ENCODE results near the gene CEP85. TPM values are rescaled to one million over a fixed set of nuclear protein-coding genes. Genes with fewer than 3 reads are reported as not detected.

Gene CEP85
- polyA plus RNA-seq, 4 donors, result 12.8 to 20.4 (median 17.5) TPM

GRCh38 chr1:26275580-26276431 is 41.8 kb downstream of the CEP85 start:
- DNase-seq (ENCODE audit: low read depth in 4 of 4, low spot score in 3 of 4), result peak in 3 of 4 donors; percentile 47 to 59 (median 48)

GRCh38 chr1:26276432-26276838 is 42.4 kb downstream of the CEP85 start:
- DNase-seq (ENCODE audit: low read depth in 4 of 4, low spot score in 3 of 4), result no peak

- no peak for DNase-seq (ENCODE audit: low read depth in 4 of 4, low spot score in 3 of 4)
Measured at GRCh38 chr1:26277261-26277661, 43.3 kb downstream of the CEP85 start.

DNA sequence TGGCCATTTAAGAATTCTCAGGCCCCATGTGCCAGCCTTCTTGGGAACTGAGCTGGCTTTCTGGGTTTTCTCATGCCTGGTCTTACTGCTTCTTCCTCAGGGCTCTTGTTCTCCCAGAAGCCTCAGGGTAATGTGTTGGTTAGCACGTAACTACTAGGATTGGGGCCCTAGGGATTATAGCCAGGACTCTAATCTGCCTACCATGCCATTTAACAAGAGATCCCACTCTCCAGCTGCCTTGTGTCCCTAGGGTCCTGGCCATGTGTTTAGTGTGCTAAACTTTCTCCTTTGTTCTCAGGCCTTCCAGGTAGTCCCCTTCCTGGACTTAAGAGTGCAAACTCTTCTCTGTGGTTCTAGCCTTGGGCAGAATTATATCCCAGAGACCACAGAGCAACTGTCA is 43.7 kb downstream of the CEP85 start:
- DNase-seq (ENCODE audit: low read depth in 4 of 4, low spot score in 3 of 4), result no peak

DNA sequence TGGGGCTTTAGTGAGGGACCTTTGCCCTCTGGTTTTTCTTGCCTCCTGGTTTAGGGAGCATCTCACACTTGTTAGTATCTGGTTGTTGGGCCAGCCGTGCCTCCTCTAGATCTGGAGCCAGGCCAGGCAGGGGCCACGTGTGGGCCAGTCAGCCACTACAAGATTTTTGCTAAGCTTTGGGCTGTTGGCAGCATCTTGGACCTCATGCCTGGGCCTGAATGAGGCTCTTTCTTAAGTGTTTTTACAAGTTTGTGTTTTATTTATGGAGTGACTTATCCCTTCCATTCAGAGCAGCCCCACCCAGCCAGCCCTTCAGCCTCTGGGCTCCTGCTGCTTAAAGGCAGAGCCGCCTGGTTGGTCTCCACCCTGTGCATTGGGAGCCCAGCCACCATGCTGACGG is 44.3 kb downstream of the CEP85 start:
- no peak for DNase-seq (ENCODE audit: low read depth in 4 of 4, low spot score in 3 of 4)

DNA sequence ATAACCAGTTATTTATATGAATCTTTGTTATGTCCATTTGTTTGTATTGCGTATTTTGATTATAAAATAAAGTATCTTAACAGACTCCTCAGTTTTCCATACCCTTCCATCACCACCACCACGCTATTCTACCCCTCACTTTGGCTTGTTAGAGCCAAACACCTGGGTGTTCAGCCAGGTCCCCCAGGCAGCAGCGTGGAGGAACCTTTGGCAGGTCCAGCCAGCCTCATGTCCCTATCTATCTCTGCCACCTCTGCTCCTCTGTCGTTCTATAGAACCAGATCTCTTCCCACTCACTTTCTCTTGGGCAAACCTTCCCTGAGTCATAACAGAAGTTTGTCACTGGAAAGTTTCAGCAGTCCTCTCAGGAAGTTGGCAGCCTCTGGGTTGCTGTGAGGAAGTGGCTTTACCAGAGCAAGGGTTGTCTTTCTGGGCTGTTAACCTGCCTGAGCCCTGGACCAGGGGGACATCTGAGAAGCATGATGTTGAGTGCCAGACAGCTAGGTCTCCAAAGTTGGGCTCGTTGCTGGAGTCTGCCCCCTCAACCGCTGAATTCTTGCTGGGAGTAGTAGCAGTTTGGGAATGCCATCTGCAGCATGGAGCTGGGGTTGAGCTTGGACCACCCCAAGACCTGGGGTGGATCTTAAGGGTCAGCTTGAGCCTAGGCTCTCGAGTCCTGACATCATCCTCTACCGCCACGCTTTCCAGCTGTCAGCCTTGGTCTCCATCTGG is 44.9 kb downstream of the CEP85 start:
- DNase-seq (ENCODE audit: low read depth in 4 of 4, low spot score in 3 of 4), result no peak

DNA sequence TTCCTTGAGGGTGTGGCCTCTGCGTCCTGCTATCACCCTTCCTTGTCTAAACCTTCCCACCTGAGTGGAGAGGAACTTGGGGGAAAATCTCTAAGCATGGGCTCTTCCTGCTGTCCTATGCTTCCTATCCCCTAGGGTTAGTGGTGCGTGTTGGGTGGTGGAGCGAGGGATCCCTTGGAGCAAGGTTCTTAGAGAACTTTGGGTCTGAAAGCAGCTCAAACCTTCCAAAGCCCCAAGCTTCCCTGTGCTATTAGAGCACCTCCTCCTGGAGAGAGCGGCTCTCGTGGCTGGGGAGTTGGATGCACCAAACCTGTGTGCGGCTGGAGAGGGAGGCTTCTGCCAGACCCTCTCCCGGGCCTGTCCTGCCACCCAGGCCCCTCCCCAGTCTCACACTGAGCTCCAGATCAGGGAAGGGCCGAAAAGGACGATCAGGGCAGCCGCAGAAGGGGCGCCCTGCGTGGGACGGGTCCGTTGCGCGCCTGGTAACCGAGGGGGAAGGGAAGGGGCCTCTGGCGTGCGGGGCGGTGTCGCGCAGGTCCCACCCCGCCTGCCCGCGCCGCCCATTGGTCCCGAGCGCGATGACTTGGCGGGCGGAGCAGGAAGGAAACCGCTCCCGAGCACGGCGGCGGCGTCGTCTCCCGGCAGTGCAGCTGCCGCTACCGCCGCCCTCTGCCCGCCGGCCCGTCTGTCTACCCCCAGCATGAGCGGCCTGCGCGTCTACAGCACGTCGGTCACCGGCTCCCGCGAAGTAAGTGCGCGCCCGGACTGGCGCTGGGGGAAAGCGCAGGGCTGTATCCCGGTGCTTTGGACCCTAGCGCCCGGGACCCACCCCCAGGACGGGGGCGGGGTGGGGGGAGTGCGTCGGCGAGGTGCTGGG is 45.7 kb downstream of the CEP85 start, which contains the start of gene SH3BGRL3:
Gene SH3BGRL3, plus strand, starts transcription at position 631 of the 877 bp plus-strand sequence. Its CDS starts 70 bp downstream, at position 701.
- peak; percentile 49 to 64 (median 56) for DNase-seq (ENCODE audit: low read depth in 4 of 4, low spot score in 3 of 4)

DNA sequence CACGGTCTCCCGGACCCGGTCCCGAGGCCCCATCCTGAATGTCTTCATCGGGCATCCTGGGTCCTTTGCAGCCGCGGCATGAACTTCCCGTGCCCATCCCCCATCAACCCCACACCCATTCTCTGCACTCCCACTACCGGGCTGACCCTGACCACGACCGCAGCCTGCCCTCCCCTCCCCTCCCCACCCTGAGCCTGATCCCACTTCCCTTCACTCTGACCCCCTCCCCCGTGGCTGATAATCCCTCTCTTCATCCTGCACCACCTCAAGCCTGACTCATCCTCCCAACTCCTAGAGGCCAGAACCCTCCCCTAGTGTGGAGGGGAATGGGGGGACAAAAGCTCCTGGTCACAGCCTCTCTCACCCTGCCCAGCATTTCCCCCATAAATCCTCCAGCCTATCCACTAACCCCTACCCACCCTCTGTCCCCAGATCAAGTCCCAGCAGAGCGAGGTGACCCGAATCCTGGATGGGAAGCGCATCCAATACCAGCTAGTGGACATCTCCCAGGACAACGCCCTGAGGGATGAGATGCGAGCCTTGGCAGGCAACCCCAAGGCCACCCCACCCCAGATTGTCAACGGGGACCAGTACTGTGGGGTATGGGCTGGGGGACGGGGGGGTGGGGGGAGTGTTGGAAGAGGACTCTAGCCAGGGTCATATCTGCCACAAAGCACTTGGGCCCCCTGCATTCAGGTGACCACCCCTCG is 46.5 kb downstream of the CEP85 start:
- no peak for DNase-seq (ENCODE audit: low read depth in 4 of 4, low spot score in 3 of 4)

DNA sequence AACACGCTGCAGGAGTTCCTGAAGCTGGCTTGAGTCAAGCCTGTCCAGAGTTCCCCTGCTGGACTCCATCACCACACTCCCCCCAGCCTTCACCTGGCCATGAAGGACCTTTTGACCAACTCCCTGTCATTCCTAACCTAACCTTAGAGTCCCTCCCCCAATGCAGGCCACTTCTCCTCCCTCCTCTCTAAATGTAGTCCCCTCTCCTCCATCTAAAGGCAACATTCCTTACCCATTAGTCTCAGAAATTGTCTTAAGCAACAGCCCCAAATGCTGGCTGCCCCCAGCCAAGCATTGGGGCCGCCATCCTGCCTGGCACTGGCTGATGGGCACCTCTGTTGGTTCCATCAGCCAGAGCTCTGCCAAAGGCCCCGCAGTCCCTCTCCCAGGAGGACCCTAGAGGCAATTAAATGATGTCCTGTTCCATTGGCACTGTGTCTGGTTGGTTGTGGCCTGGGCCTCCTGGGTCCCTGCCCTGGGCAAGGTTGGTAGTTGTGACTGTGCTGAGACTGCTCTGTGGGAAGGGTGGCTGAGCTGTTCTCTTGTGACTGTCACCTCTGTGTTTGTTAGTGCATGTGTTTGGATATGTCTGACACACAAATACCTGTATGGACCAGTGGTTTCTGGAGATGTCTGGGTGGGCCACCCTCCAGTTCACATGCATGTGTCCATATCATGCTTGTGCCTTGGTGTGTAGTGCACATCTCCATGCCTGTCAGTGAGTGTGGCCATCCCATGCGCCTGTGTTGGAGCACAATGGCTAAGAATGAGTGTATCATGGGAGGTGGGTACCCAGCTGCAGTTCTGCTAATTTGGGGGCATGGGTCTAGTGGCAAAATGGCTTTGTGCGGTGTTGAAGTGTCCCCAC is 47.3 kb downstream of the CEP85 start:
- DNase-seq (ENCODE audit: low read depth in 4 of 4, low spot score in 3 of 4), result no peak

- DNase-seq (ENCODE audit: low read depth in 4 of 4, low spot score in 3 of 4), result peak in 1 of 4 donors; percentile 46
Measured at GRCh38 chr1:26281971-26282370, 48.0 kb downstream of the CEP85 start.

- no peak for DNase-seq (ENCODE audit: low read depth in 4 of 4, low spot score in 3 of 4)
Measured at GRCh38 chr1:26282401-26282918, 48.5 kb downstream of the CEP85 start.

DNA sequence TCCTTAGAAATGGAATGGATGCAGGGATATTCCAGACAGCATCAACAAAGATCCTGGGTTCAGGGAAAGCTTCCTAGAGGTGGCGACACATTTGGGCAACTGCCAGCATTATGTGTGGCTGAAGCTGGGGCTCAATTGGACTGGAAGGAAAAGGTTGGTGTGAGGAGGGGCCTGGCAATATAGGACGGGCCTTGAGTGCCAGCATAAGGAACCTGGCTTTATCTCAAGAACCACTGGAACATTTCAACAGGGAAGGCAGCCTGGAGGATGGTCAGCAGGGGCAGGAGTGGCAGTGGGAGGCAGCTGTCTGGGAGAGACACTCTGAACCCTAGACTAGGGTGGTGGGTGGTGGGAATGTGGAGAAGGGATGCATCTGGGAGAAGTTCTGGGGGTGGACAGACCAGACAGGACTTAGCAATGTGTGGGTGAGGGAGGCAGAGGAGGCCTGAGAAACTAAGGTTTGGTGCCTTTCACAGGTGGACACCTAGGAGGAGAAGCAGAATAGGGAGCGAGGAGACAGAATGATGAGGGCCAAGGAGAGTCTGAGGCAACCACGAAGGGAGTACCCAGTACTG is 49.4 kb downstream of the CEP85 start:
- no peak for DNase-seq (ENCODE audit: low read depth in 4 of 4, low spot score in 3 of 4)

DNA sequence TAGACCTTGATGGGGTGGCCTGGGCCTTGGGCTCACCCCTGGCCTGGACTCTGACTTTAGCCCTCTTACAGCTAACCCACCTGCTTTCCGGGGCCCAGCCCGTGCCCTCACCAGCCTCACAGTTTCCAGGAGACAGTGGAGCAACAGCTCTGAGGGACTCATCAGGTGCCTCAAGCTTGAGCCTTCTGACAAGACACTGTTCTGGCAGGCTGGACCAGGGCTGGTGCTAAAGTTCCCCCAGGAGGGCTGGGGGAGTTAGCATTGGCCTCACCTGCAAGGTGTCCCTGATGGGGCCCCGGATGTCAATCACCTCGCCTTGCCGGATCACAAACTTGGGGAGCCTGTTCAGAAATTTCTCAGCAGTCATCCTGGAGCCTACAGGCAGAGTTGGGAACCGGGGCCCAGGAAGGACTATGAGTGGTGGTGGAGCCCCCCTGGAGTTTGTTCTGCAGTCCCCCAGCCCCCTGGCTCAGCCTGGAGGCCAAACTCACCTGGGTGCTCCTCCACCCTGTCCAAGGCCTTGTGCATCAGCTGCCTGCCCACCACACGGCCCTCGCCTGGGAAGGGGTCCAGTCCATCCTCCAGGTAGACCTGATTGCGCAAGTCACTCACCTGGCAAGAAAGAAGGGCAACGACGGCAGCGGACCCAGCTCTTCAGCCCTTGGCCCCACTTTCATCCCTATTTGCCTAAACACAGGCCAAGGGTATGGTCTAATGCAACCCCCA is 50.0 kb downstream of the CEP85 start:
- no peak for DNase-seq (ENCODE audit: low read depth in 4 of 4, low spot score in 3 of 4)

DNA sequence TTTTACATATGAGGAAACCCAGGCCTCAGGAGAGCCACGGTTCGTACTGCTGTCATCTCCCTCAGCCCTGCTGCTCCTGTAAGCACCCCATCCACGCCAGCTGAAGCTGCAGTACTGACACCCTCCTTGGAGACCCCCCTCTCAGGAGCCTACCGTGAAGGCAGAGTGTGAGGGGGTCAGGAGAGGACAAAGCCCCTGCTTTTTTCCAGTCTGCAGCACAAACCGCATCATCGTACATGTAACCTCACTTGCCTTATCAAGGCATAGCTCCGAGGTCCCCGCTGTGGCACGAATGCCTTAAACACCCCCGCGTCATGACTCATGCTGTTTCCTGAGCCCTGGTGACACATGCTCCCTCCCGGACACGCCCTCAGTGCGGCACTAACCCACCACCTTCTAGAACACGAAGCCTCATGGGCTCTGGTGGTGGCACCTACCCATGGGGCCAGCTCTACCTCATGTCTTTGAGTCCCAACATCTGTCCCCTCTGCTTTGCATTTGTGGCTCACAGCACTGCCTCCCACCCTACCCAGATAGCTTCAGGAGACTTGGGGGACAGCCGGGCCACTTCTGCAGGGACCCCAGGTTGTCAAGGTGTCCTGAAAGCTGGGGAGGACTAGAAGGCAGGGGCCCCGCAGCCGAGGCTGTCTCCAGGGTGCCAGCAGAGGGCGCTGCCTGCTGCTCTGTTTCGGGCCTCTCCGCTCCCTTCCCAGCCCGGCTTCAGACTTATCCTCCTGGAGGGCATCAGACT is 50.8 kb downstream of the CEP85 start:
- no peak for DNase-seq (ENCODE audit: low read depth in 4 of 4, low spot score in 3 of 4)

DNA sequence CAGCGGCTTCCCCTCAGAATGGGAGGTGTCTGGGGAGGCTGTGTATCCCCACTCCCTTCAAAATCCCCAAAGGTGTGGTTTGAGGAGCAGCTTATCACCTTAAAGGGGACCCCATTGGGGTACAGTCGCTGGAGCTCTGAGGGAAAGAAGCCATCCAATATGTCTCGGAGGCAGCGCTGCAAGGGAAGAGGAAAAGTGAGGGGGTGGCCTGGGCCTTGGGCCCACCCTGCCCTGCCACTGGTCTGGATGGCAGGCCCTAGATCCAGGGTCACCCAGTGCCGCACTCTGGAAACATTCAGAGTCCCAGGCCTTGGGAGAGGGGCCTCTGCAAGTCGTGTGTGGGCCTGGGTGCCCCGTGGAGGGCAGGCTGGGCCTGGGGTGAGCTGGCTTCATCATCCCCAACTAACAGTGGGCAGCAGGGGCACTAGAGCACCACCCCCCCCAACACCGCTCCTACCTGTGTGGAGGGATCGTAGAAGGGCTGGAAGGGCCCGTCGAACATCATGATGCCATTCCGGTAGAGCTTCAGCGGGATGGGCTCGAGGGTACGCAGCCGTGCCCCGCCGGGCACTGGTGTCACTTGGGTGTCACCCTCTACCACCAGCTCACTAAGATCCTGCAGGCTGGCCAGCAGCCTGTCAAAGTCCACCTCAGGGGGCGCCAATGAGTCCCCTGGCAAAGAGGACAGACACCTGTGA is 51.5 kb downstream of the CEP85 start:
- DNase-seq (ENCODE audit: low read depth in 4 of 4, low spot score in 3 of 4), result no peak

DNA sequence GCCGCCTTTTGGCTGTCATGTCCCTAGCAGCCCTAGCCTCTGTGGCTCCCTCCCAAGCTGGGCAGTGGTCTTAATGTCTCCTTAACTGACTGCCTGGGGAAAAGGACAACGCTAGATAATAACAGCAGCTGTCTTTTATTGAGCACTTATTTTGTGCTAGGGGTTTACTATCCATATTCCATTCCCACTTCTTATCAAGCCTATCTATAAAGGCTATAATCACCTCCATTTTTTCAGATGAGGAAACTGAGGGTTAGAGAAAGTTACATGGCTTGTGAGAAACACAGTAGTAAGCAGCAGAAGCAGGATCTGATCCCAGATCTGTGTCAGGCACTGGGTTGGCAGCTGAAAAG is 52.0 kb downstream of the CEP85 start:
- DNase-seq (ENCODE audit: low read depth in 4 of 4, low spot score in 3 of 4), result no peak
